HG02610 (cell line): ENCODE data around the gene TBC1D19.
"Not testable (repeated sequence)": the region's sequence is repeated elsewhere in the genome, so short reads cannot be mapped to it uniquely, and the experiment has no call there.

Experiments used
- ATAC-seq: cut with Tn5 transposase; IDR thresholded peaks from one replicate; pipeline ENCODE4 v1.9.1; 2021; ENCODE audit warnings: mild to moderate bottlenecking, moderate library complexity; ENCODE audit not compliant: unreplicated experiment

Gene TBC1D19

DNA sequence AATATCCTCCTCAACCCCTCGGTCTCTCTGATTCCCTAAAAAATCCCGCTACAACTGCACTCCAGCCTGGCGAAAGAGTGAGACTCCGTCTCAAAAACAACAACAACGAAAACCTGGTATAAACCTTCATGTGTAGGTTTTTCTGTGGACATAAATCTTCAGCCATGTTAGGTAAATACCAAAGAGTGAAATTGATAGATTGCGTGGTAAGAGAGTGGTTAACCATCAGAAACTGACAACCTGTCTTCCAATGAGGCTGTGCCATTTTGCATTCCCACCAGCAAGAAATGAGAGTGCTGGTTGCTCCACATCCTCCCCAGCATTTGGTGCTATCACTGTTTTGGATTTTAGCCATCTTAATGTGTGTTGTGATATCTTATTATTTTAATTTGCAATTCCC lies 10.9 kb downstream of the TBC1D19 start:
- no peak for ATAC-seq

DNA sequence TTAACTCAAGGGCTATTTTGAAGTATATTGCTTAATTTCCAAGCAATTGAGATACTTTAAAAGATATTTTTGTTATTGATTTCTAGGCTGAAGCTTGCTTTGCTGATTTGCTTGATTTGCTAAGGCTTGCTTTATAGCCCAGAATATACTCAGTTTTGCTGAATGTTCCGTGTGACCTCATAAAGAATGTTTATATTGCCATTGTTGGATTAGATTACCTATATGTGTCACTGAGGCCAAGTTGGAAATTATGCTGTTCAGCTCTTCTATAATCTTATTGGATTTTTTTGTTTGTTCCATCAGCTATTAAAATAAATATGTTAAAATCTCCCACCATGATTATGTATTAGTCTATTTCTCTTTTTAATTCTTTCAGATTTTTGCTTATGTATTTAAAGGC lies 13.0 kb downstream of the TBC1D19 start:
- ATAC-seq = no peak

- no peak for ATAC-seq
Measured at GRCh38 chr4:26601204-26601603, 17.3 kb downstream of the TBC1D19 start.

GRCh38 chr4:26607776-26608175 lies 23.9 kb downstream of the TBC1D19 start:
- ATAC-seq = no peak

DNA sequence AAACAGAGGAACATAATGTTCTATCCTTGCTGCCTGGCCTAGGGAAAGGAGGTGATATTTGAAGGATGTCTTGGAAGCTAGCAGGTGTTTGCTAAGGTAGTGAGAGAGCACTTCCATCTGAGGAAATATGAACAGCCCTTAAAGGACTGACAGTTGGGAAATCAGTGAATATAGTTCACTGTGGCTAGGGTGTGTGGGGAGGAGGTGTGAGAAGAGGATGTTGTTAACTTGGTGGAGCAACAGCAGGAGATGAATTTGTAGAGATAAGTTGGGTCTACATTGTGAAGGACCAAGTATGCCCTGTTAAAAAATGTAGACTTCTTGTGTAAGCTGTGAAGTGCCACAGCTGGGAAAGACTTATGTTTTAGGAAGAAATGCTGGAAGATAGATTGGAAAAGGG lies 25.5 kb downstream of the TBC1D19 start:
- no peak for ATAC-seq

- no peak for ATAC-seq
Measured at GRCh38 chr4:26609868-26610267, 26.0 kb downstream of the TBC1D19 start.

- ATAC-seq = no peak
Measured at GRCh38 chr4:26611372-26611771, 27.5 kb downstream of the TBC1D19 start.

DNA sequence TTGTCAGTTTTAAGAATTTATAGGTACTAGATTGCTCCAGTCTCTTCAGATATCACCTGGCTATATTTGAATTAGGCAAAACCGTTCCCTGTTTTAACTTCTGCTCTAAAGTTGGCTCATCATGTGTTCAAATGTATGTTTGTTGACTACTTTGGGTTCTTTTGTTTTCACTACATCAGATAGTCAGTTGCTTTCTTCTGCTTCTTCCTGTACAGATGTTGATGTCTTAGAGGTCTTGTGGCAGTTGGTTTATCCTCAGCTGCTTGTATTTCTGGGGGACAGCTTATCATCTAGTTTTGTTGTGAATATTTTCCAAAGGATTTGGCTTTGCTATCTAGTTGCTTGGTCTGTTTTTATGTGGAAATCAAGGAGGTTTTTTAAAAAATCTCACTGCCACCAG lies 28.0 kb downstream of the TBC1D19 start:
- ATAC-seq = no peak

- ATAC-seq = no peak
Measured at GRCh38 chr4:26613237-26613636, 29.4 kb downstream of the TBC1D19 start.

DNA sequence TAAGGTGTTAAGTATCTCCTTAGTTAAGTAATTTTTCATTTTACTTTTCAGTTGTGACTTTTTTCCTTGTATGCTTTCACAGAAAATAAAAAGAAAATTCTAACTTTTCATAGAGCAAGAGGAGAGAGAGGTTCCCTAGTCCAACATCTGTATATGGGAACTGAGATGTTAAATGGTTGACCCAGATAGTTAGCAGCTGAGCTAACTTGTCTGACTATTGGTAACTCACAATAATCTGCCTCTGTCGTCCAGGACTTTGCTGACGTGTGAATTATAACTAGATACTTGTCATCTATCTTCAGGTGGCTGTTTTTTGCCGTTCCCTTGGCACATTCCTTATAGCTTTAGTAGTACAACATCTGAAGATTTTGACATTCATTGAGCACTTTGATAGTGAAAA lies 29.9 kb downstream of the TBC1D19 start:
- no peak for ATAC-seq

- ATAC-seq = no peak
Measured at GRCh38 chr4:26619784-26620183, 35.9 kb downstream of the TBC1D19 start.

DNA sequence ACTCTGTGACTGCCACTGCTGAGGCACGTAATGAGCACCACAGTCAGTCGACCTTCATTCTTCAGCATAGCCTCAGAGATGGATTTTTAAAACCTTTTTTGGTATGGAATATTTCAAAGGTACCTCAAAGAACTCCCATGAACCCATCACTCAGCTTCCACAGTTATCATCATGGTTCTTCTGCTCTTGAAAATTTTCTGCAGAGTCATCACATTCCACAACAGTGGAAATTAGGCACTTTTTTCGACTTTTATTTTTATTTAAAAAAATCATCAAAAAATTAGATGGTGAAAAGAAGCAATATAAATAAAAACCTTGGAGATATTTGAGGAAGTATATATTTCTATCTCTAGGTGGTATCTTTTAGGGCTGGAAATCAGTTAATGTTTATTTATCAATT lies 37.5 kb downstream of the TBC1D19 start:
- ATAC-seq = no peak

- ATAC-seq = no peak
Measured at GRCh38 chr4:26622913-26623312, 39.0 kb downstream of the TBC1D19 start.

DNA sequence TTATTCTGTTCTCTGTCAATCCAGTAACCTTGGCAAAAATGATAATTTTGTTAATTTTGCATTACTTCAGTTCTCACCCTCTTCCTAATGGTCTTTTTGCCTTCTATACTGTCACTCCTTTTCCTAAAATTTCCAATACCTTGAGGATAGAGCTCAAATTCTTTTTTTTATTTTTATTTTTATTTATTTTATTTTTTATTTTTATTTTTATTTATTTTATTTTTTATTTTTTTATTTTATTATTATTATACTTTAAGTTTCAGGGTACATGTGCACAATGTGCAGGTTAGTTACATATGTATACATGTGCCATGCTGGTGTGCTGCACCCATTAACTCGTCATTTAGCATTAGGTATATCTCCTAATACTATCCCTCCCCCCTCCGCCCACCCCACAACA lies 42.8 kb downstream of the TBC1D19 start:
- ATAC-seq = not testable (repeated sequence)

- ATAC-seq = no peak
Measured at GRCh38 chr4:26632916-26633315, 49.0 kb downstream of the TBC1D19 start.

GRCh38 chr4:26634237-26634636 lies 50.4 kb downstream of the TBC1D19 start:
- no peak for ATAC-seq

DNA sequence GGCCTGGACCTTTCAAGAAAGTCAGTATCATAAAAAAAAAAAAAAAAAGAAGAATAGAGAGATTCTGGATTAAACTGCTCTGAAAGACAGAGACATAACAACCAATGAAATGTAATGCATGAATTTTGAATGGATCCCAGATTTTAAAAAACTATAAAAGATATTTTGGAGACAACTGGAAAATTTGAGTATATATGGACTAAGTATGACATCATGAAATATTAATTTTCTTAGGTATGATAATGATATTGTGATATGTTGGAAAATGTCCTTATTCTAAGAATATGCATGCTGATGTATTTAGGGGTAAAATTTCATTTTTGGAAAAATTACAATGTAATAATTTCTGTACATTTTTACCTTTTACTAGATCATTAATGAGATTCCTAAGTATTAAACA lies 52.6 kb downstream of the TBC1D19 start:
- ATAC-seq = no peak

DNA sequence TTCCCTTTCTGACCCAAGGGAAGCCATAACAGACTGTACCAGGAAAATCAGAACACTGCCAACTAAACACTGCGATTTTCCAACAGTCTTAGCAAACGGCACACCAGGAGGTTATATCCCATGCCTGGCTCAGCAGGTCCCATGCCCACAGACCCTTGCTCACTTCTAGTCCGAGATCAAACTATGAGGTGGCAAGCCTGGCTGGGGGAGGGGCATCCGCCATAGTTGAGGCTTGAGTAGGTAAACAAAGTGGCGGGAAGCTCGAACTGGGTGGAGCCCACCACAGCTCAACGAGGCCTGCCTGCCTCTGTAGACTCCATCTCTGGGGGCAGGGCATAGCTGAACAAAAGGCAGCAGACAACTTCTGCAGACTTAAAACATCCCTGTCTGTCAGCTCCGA lies 56.8 kb downstream of the TBC1D19 start:
- ATAC-seq = not testable (repeated sequence)

- ATAC-seq = no peak
Measured at GRCh38 chr4:26647523-26648224, 63.8 kb downstream of the TBC1D19 start.

DNA sequence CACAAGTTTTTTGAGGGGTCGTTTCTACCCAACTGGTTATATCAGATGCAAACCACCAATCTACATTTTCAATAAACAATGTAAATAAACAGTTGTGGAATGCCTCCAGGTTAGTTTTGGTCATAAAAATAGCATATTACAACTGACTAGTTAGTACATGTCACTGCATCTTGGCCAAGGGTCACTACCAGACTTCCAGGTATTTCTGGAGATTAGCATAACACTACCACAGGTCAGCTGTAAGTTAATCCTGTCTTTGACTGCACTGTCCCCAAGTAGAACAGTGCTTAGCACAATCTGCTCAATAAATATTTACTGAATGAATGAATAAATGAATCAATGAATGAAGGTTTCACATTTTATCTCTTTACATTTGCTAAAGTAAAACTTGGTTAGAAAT lies 64.4 kb downstream of the TBC1D19 start:
- no peak for ATAC-seq

DNA sequence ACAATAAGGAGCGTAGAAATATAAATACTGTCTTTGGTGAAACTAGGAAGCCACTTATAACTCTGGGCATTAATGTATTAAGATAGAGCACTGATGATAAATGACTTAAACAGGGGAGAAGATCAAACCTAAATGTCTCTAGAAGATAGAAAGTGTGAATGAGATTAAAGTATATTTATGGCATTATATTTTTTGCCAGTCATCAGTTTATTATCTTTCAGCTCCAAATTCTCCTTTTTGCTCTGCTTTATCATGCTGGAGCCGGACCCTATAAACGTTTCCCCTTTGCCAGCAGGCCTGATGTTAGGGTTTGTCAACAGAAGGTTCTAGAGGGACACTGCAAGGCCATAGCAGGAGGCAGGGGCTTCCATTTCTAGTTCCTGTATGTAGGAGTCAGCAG lies 76.4 kb downstream of the TBC1D19 start:
- no peak for ATAC-seq

- ATAC-seq = no peak
Measured at GRCh38 chr4:26663888-26664287, 80.0 kb downstream of the TBC1D19 start.

DNA sequence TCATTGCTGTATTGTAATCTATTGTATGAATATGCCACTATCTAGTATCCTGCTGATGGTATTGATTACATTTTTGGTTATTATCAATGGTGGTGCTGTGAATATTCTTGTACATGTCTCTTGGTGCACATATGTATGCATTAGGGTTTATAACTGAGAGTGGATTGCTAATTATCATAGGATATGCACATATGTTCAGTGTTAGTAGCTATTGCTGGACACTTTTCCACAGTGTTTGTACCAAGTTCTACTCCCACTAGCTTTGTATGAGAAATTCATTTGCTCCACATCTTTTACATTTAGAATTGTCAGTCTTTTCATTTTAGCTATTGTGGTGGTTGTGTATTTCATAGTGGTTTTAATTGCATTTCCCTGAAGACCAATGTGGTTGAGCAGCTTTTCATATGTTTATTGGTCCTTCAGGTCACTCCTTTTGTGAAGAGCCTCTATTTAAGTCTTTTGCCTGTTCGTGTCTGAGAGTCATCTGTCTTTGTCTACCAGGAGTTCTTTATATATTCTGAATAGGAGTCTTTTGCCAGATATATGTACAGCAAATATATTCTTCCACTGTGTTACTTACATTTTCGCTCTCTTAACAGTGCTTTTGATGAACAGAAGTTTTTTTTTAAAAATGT lies 87.1 kb downstream of the TBC1D19 start:
- ATAC-seq = no peak
